GM18498 (cell line): ENCODE results near the gene MICAL3.
A peak's percentile ranks its signal among the peaks of the same experiment; 100 is the strongest.
"Not testable (repeated sequence)": the region's sequence is repeated elsewhere in the genome, so short reads cannot be mapped to it uniquely, and the experiment has no call there.

ENCODE experiments used
- ATAC-seq: cut with Tn5 transposase; IDR thresholded peaks from one replicate; pipeline ENCODE4 v1.9.1; 2021; ENCODE audit warnings: mild to moderate bottlenecking, moderate library complexity; ENCODE audit not compliant: unreplicated experiment

MICAL3 gene

GRCh38 chr22:18059473-18059872 is 35.1 kb upstream of the MICAL3 start:
- ATAC-seq: no peak

- no peak for ATAC-seq
Observed at GRCh38 chr22:18059094-18059417, 34.7 kb upstream of the MICAL3 start.

- no peak for ATAC-seq
Observed at GRCh38 chr22:18058371-18059093, 34.2 kb upstream of the MICAL3 start.

GRCh38 chr22:18057568-18058209 is 33.3 kb upstream of the MICAL3 start:
- ATAC-seq: peak; percentile 49

- ATAC-seq: peak; percentile 70
Observed at GRCh38 chr22:18056807-18057474, 32.6 kb upstream of the MICAL3 start.

GRCh38 chr22:18056161-18056666 is 31.9 kb upstream of the MICAL3 start:
- ATAC-seq: no peak

- no peak for ATAC-seq
Observed at GRCh38 chr22:18055619-18056160, 31.3 kb upstream of the MICAL3 start.

- not testable (repeated sequence) for ATAC-seq
Observed at GRCh38 chr22:18053216-18053946, 29.0 kb upstream of the MICAL3 start.

- not testable (repeated sequence) for ATAC-seq
Observed at GRCh38 chr22:18051113-18051512, 26.8 kb upstream of the MICAL3 start.

GRCh38 chr22:18050065-18050464 is 25.7 kb upstream of the MICAL3 start:
- ATAC-seq: no peak

GRCh38 chr22:18048441-18048898 is 24.1 kb upstream of the MICAL3 start:
- ATAC-seq: no peak

- no peak for ATAC-seq
Observed at GRCh38 chr22:18048041-18048440, 23.7 kb upstream of the MICAL3 start.

- ATAC-seq: no peak
Observed at GRCh38 chr22:18045794-18046193, 21.4 kb upstream of the MICAL3 start.

GRCh38 chr22:18044548-18045271 is 20.3 kb upstream of the MICAL3 start:
- no peak for ATAC-seq

GRCh38 chr22:18042685-18043084 is 18.3 kb upstream of the MICAL3 start:
- ATAC-seq: no peak

- ATAC-seq: not testable (repeated sequence)
Observed at GRCh38 chr22:18040898-18041297, 16.5 kb upstream of the MICAL3 start.

GRCh38 chr22:18035751-18036150 is 11.4 kb upstream of the MICAL3 start:
- ATAC-seq: no peak

- ATAC-seq: no peak
Observed at GRCh38 chr22:18034076-18034475, 9.7 kb upstream of the MICAL3 start.

- no peak for ATAC-seq
Observed at GRCh38 chr22:18033204-18033998, 9.0 kb upstream of the MICAL3 start.
